Measurements from ENCODE around the gene GLIPR1L2.

The GLIPR1L2 gene

DNA sequence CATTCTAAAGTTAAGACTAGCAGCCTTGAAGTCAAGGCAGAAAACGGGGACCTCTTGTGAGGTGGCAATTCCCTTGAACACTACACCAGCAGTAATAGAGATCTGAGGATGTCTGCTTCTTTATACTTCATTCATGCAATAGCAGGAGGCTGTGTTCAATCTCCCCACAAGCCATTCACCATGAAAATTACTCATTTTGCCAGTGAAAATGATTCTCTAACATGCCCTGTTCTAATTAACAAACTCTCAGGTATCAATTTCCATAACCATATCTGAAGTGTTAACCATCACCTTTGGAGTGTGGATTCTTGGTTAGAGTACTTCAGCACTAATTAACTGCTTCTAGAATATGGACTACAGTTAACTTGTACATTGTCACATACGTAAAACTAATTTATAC, 86.2 kb downstream of the GLIPR1L2 start:
- no peak for DNase-seq (ENCODE audit: low read depth in 2 of 2)

DNA sequence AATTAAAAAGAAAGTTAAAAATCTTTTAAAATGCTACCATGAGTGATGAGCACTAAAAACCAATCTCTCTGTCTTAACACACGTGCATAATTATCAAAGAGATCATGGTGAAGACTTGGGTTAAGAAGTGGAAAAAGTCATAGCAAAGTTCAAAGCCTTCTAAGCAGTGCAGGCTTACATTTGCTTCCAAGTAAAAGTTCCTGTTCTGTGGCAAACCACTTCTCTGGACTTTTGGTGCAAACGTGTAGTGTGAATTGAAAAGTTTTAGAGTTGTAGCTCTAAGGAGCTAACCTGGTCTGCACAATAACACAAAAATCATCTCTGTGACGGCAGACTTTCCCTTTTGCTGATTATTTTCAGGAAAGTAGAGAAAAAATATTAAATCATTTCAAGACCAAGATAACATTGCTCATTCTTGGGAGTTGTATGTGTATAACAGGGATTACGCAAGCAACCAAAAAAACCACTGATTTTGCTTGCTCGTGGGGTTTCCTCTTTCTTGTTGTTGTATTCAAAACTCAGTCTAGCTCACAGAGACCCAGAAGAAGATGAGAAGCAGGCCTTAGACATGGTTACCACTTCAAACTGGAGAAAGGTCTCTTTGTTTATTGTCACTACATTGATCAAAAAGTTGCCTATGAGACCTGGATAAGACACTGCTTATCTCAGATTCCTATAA, 87.4 kb downstream of the GLIPR1L2 start:
- no peak for DNase-seq (ENCODE audit: low read depth in 2 of 2)

DNA sequence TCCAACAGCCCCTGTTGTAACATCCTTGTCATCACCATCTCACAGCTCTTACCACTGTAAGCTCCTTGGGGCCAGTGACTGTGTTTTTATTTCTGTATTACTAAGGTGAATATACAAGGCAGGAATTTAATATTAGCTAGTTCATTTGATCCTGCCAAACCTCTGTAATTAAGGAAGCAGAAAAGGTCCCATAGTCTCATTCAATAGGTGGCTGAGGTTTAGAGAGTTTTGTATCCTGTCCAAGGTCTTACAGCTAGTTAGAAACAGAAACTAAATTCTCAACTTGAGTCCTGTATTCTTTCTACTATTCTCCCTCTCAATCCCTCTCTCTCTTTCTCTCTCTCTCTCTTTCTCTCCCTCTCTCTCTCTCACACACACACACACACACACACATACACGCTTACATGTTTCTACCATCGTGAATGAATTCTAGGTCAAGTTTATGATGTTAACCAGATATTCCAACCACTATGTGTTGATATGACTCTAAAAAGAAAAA, 89.1 kb downstream of the GLIPR1L2 start:
- DNase-seq (ENCODE audit: low read depth in 2 of 2), result no peak

DNA sequence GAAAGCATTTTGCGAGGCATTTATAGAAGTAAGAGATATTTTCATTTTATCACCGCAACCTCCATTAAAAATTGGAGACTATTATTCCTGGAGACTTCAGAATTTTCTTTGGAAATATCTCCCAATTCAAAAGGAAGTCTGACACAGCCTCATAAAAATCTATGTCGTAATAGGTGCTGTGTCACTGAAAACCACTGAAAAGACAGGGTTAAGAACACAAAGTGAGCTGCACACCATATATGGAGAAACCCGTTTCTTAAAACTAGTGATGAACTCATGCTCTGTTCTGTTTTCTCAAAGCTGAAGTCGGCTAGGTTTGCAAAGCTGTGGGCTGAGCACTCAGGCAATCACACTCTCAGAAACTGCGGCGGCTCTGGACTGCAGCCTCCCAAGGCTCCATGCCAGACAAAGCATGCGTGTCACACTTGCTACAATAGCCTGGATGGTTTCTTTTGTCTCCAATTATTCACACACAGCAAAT, 89.6 kb downstream of the GLIPR1L2 start, which contains the start of gene GLIPR1:
GLIPR1 (plus strand) TSS at position 287 of the 481 bp plus-strand sequence; CDS start at position 413, 126 bp downstream.
- peak; percentile 34 to 57 for DNase-seq (ENCODE audit: low read depth in 2 of 2)

DNA sequence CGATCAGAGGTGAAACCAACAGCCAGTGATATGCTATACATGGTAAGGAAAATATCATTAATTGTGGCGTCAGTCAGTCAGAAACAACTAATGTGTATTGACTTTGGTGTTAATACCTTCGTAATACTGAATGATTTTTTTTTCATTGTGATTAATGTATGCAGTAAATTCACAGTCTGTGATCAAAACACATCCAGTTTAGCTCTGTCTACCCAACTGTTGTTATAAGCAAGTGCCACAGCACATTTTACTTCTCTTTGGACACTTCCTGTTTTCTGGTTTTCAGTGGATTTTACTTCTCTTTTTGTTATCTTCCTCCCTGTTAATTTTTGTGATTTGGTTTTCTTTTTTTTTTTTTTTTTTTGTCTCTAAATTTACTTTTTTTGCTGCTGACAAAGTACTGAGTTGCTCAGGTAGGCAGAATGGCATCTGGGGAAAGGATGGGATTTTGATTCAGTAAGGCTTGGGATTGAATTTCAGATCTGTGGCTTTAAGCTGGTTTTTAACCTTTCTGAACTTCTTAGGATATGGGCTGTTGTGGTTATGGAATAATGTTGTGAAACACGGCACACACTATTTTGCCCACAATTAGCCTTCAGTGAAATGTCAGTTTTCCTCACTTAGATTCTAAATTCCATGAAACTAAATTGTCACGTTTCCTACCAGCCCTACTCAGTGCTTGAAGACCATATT, 90.3 kb downstream of the GLIPR1L2 start:
- no peak for DNase-seq (ENCODE audit: low read depth in 2 of 2)

DNA sequence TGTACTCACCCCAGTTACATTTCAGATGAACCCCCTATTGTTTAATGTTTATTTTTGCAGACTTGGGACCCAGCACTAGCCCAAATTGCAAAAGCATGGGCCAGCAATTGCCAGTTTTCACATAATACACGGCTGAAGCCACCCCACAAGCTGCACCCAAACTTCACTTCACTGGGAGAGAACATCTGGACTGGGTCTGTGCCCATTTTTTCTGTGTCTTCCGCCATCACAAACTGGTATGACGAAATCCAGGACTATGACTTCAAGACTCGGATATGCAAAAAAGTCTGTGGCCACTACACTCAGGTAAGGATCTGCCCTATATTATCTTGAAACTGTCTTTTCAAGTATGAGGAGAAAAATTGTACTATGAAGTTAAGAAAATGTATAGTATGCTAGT, 90.9 kb downstream of the GLIPR1L2 start:
- no peak for DNase-seq (ENCODE audit: low read depth in 2 of 2)

All from stimulated activated CD8-positive, alpha-beta memory T cell treated with anti-CD3 and anti-CD28 coated beads, Interleukin-2, amount 100 ng/mL, for 1 hour (primary cell).